Heart right ventricle (tissue), 16 donors: ENCODE results near the gene PAX5. TPM values are rescaled to one million over a fixed set of nuclear protein-coding genes. Genes with fewer than 3 reads are reported as not detected.

ENCODE experiments used
- ATAC-seq, 8 donors: fragments of 200-7000 bp; cut with Tn5 transposase; one replicate each; pipeline ENCODE4 v1.9.1; 2020; ENCODE audit warnings: mild to moderate bottlenecking in 8 of 8, moderate library complexity in 8 of 8, moderate number of reproducible peaks in 1 of 8
- DNase-seq, 2 donors: peaks; one replicate each; pipeline ENCODE4 v3.0.0-alpha.2; 2020
- H3K27ac ChIP-seq, 10 donors: fragments of 200-600 bp; sonication (generic) in 2 of 10; one replicate each; pipeline versions ENCODE4 v1.5.0 to v1.8.0; 2020 to 2022; ENCODE audit warnings: mild to moderate bottlenecking in 3 of 10
- H3K27me3 ChIP-seq, 7 donors: fragments of 200-600 bp; one replicate each; pipeline ENCODE4 v1.8.0; 2021 to 2022; ENCODE audit warnings: mild to moderate bottlenecking in 2 of 7
- H3K36me3 ChIP-seq, 9 donors: fragments of 200-600 bp; sonication (generic) in 1 of 9; one replicate each; pipeline versions ENCODE4 v1.5.0 to v1.8.0; 2020 to 2022; ENCODE audit warnings: mild to moderate bottlenecking in 2 of 9
- H3K4me1 ChIP-seq, 9 donors: fragments of 200-600 bp; sonication (generic) in 1 of 9; one replicate each; pipeline versions ENCODE4 v1.5.0 to v1.8.0; 2020 to 2022; ENCODE audit warnings: mild to moderate bottlenecking in 4 of 9
- H3K4me3 ChIP-seq, 10 donors: fragments of 200-600 bp; sonication (generic) in 2 of 10; one replicate each; pipeline versions ENCODE4 v1.5.0 to v1.8.0; 2020 to 2022; ENCODE audit warnings: mild to moderate bottlenecking in 7 of 10, moderate library complexity in 2 of 10
- H3K9me3 ChIP-seq, 11 donors: fragments of 200-600 bp in 10 of 11; sonication (generic) in 2 of 11; one replicate each; pipeline versions ENCODE4 v1.5.0 to v1.8.0; 2013 to 2022; ENCODE audit warnings: mild to moderate bottlenecking in 2 of 11, control low read depth in 1 of 11, moderate library complexity in 1 of 11
- WGBS, 2 donors: extraction: QIAGEN DNeasy Blood & Tissue Kit; methylation state at CpG; one replicate each; pipeline ENCODE4 v1.1.7; 2013; ENCODE audit warnings: inconsistent platforms in 1 of 2; 5-methylcytosine and 5-hydroxymethylcytosine counted together
- intact Hi-C, 10 donors: fragments of 100-400 bp; cut with DNase I; formaldehyde crosslinking; loops; one replicate each; pipeline versions ENCODE4 v1.11.1 to v1.14.2; 2022
- polyA plus RNA-seq, 2 donors: library from polyadenylated mRNA; stranded (reverse); fragments of 200-250 nt; gene quantifications; one replicate each; pipeline ENCODE4 v1.2.3, GENCODE V29; 2013
- total RNA-seq, 10 donors: library from RNA; stranded (reverse); fragmentation: NEBNext Ultra II Directional in 3 of 10; extraction: Animal tissue kit (Norgen Biotek cat#: 25700) in 3 of 10; gene quantifications; one replicate each; pipeline versions ENCODE4 v1.2.1 to v1.2.4, GENCODE V29; 2021 to 2023
- TF ChIP-seq, protein P1 (sequence below), 9 donors: fragments of 200-600 bp; sonication (generic) in 2 of 9; IDR thresholded peaks; one replicate each; pipeline versions ENCODE4 v1.5.0 to v1.8.0; 2021 to 2022; ENCODE audit warnings: antibody characterized with exemption in 9 of 9, mild to moderate bottlenecking in 5 of 9, moderate library complexity in 1 of 9
- donor health status: Arrhythmogenic right ventricular cardiomyopathy.
- donor health status: ischemic (EF 13 %, LVEDD 7.1; RV severe dilation, severe dysfunction).
- donor health status: healthy with polysubstance abuse.
- donor health status: DM: no; HTN: yes; CAD: no.
- donor health status: DM: no; HTN: no; CAD: no.
- donor health status: ischemic (EF 25% LVEDD 6.9; RV normal size, moderate dysfunction).
- donor health status: ischemic (EF 25% LVEDD 5.7; RV mildly dilated, moderate dysfunction).
- donor health status: healthy.
- donor health status: DM: yes; HTN: yes; CAD: no.
- donor health status: Ischemic cardiomyopathy.
- donor health status: ischemic (EF 35%, LVEDD 5.7; RV mildly dilated, moderate dysfunction).
- donor health status: nonischemic (EF 11% LVEDD 7.7; RV severe dilation, severe dysfunction).
- donor health status: DM: yes; HTN: yes; CAD: no.
- donor health status: PGD.
- donor health status: ischemic (EF 29% LVEDD 5.4; RV normal size, mild dysfunction).
- donor health status: nonischemic (EF 23%, LVEDD 6.1; RV moderate dilation, normal function).

PAX5 gene
- total and polyA plus RNA-seq, 12 donors: under 0.01 to 0.09 TPM; not detected in 10

DNA sequence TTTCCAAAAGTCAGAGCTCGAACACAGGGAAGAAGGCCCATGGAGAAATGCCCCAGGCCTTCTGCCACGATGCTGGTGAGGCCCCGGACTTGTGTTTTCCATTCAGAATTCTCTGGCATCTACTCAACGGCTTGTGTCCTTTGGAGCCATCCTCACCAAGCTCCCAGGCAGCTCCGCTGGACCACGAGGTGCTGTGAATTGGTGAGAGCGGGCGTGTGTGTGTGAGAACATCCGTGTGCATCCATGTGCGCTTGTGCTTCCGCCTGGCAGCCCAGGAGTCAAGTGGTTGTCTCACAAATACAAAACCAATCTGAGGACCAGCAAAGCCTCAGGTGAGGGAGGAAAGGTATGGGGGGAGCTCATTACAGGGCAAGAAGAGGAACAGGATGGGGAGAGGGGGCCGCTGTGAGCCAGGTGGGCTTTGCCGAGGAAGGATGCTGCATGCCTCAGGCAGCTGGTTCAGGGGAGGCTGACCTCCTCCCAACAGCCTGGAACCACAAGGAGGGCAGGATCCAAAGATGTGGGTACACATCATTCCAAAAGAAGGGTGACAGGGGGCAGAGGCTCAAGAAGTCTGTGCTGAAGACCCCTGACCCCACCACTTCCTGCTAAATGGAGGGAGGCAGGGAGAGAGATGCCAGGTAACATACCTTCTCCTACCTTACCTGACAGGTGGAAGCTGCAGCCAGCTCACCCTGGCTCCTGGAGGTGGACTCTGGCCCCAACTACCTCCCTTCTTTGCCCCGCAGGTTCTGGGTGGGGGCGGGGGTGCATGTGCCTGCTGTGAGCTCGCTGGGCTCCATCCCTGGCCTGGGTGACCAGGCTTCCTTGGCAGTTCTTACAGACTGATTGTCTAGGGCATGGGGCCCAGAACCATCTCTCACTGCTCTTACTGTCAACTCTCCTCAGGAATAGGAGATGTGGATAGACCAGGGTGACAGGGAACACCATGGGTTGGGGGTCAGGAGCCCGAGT, 196.3 kb downstream of the PAX5 start:
- WGBS, 2 donors: 83 to 86% methylated on average over 17 of the region's 17 CpGs
- H3K4me3 ChIP-seq: no peak overlapping the region
- no peak for ATAC-seq
- no peaks in the 10 kb centered on the region for H3K9me3 ChIP-seq
- no peak for DNase-seq
- intact Hi-C loops: no loop called here
- H3K27me3 ChIP-seq: peaks cover 0 to 13% (median 0%) of the 10 kb centered on the region in 7 donors
- no peak overlapping the region for H3K27ac ChIP-seq
- H3K4me1 ChIP-seq: no peaks in the 10 kb centered on the region
- no peaks in the 10 kb centered on the region for H3K36me3 ChIP-seq
- TF ChIP-seq, protein P1, sequence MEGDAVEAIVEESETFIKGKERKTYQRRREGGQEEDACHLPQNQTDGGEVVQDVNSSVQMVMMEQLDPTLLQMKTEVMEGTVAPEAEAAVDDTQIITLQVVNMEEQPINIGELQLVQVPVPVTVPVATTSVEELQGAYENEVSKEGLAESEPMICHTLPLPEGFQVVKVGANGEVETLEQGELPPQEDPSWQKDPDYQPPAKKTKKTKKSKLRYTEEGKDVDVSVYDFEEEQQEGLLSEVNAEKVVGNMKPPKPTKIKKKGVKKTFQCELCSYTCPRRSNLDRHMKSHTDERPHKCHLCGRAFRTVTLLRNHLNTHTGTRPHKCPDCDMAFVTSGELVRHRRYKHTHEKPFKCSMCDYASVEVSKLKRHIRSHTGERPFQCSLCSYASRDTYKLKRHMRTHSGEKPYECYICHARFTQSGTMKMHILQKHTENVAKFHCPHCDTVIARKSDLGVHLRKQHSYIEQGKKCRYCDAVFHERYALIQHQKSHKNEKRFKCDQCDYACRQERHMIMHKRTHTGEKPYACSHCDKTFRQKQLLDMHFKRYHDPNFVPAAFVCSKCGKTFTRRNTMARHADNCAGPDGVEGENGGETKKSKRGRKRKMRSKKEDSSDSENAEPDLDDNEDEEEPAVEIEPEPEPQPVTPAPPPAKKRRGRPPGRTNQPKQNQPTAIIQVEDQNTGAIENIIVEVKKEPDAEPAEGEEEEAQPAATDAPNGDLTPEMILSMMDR (IDR thresholded peaks at IDR 0.05): no peak

DNA sequence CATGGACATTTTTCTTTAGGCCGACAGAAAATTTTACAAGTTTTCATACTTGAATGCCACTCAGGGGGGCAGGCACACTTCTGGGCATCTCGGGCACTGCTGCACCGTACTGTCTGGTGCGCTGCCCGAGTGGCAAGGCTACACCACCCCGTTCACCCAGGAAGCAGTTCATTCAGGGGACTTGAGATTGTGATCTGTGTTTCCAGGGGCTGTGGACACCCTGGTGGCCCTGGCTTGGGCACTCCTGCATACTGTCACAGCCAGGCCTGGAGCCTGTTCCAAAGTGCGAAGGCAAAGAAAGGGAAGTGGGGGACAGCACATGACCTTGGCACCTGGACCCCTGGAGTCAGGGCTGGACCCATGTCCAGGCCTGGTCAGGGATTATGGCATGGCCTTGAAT, 197.6 kb downstream of the PAX5 start:
- H3K27ac ChIP-seq: no peak overlapping the region
- no peak for ATAC-seq
- no peaks in the 10 kb centered on the region for H3K9me3 ChIP-seq
- no peak overlapping the region for H3K4me3 ChIP-seq
- WGBS, 2 donors: 80 to 97% methylated on average over 6 to 7 of the region's 7 CpGs
- H3K36me3 ChIP-seq: no peaks in the 10 kb centered on the region
- TF ChIP-seq, protein P1 (IDR thresholded peaks at IDR 0.05): no peak
- H3K4me1 ChIP-seq: no peaks in the 10 kb centered on the region
- intact Hi-C loops: no loop called here
- DNase-seq: no peak
- H3K27me3 ChIP-seq: peaks cover 0 to 17% (median 0%) of the 10 kb centered on the region in 7 donors

GRCh38 chr9:36835271-36835996, 198.6 kb downstream of the PAX5 start:
- WGBS, 2 donors: 63 to 64% methylated on average over 18 of the region's 18 CpGs
- intact Hi-C loops: no loop called here
- TF ChIP-seq, protein P1 (IDR thresholded peaks at IDR 0.05): no peak
- Histone ChIP-seq H3K4me1 (no peaks in the 10 kb centered on the region), H3K36me3 (no peaks in the 10 kb centered on the region), H3K27ac (no peak overlapping the region), H3K4me3 (no peak overlapping the region), H3K27me3 (peaks cover 0 to 23% (median 8%) of the 10 kb centered on the region in 7 donors), H3K9me3 (no peaks in the 10 kb centered on the region)
- DNase-seq: no peak
- no peak for ATAC-seq

GRCh38 chr9:36834736-36835135, 199.3 kb downstream of the PAX5 start:
- H3K36me3 ChIP-seq: no peaks in the 10 kb centered on the region
- 72% methylated on average over 9 of the region's 9 CpGs for WGBS, 2 donors
- ATAC-seq: no peak
- H3K27ac ChIP-seq: no peak overlapping the region
- TF ChIP-seq, protein P1 (IDR thresholded peaks at IDR 0.05): no peak
- H3K4me3 ChIP-seq: no peak overlapping the region
- intact Hi-C loops: no loop called here
- peaks cover 0 to 30% (median 9%) of the 10 kb centered on the region in 7 donors for H3K27me3 ChIP-seq
- H3K4me1 ChIP-seq: no peaks in the 10 kb centered on the region
- H3K9me3 ChIP-seq: no peaks in the 10 kb centered on the region
- DNase-seq: no peak
